ENCODE results near the gene NPHS1. TPM values are rescaled to one million over a fixed set of nuclear protein-coding genes. Genes with fewer than 3 reads are reported as not detected.

NPHS1 gene
- polyA plus RNA-seq, 3 donors = not detected

GRCh38 chr19:35805526-35806102, 46.7 kb downstream of the NPHS1 start:
- H3K36me3 ChIP-seq (replicated peaks in 1 of 2; ENCODE audit: control insufficient read depth in 1 of 2, insufficient read depth in 2 of 2, low read length in 2 of 2) = no peaks in the 10 kb centered on the region
- no peak for DNase-seq
- peaks cover 0 to 4% of the 10 kb centered on the region in 2 donors for H3K9me3 ChIP-seq (replicated peaks in 1 of 2; ENCODE audit: control insufficient read depth in 1 of 2, insufficient read depth in 1 of 2, low read length in 2 of 2)
- no peak overlapping the region for H3K4me3 ChIP-seq (replicated peaks in 1 of 3; ENCODE audit: low read depth in 2 of 3, low read length in 3 of 3)
- H3K4me3 Mint-ChIP-seq = no peak overlapping the region
- intact Hi-C loops (cut with micrococcal nuclease) = no loop called here
- WGBS (ENCODE audit: insufficient coverage) = 92% methylated on average over 4 of the region's 5 CpGs
- peaks cover 0 to 14% (median 3%) of the 10 kb centered on the region in 7 donors for H3K9me3 Mint-ChIP-seq
- peak overlapping the region in 1 of 7 donors; percentile 68 for H3K27ac Mint-ChIP-seq
- peaks cover 7 to 9% of the 10 kb centered on the region in 2 donors for H3K4me1 ChIP-seq (ENCODE audit: control insufficient read depth in 1 of 2, insufficient read depth in 2 of 2, low read length in 2 of 2)
- H3K27ac ChIP-seq (ENCODE audit: low read depth in 1 of 2, low read length in 2 of 2) = no peak overlapping the region
- H3K9ac ChIP-seq (ENCODE audit: insufficient read depth, low read length, poor library complexity, severe bottlenecking) = no peak overlapping the region
- TF ChIP-seq CTCF (IDR thresholded peaks at IDR 0.05) = no peak
- H4K20me1 ChIP-seq (ENCODE audit: insufficient read depth, low read length) = no peaks in the 10 kb centered on the region
- H3K36me3 Mint-ChIP-seq = no peaks in the 10 kb centered on the region
- peaks cover 14% of the 10 kb centered on the region for H3K4me1 Mint-ChIP-seq
- H3K27me3 Mint-ChIP-seq (ENCODE audit: low read depth in 3 of 3) = peaks cover 3 to 13% (median 7%) of the 10 kb centered on the region in 3 donors
- no peak overlapping the region for H2AFZ ChIP-seq (ENCODE audit: insufficient read depth, low read depth, low read length, poor library complexity, severe bottlenecking)
- no peaks in the 10 kb centered on the region for H3K27me3 ChIP-seq (ENCODE audit: control insufficient read depth in 2 of 2, insufficient read depth in 2 of 2, low read length in 2 of 2)
- H3K4me2 ChIP-seq (replicated peaks; ENCODE audit: extremely low read depth, low read length, poor library complexity, severe bottlenecking) = no peak overlapping the region
- no peaks in the 10 kb centered on the region for H3K79me2 ChIP-seq (ENCODE audit: insufficient read depth, low read length)

GRCh38 chr19:35801828-35802227, 50.5 kb downstream of the NPHS1 start:
- TF ChIP-seq CTCF (IDR thresholded peaks at IDR 0.05) = no peak
- H3K9ac ChIP-seq (ENCODE audit: insufficient read depth, low read length, poor library complexity, severe bottlenecking) = no peak overlapping the region
- Mint-ChIP-seq H3K4me3 (no peak overlapping the region), H3K9me3 (peaks cover 0 to 17% (median 3%) of the 10 kb centered on the region in 7 donors), H3K4me1 (peaks cover 18% of the 10 kb centered on the region), H3K36me3 (no peaks in the 10 kb centered on the region), H3K27ac (no peak overlapping the region), H3K27me3 (ENCODE audit: low read depth in 3 of 3) (peaks cover 18 to 33% (median 29%) of the 10 kb centered on the region in 3 donors)
- peaks cover 0 to 4% of the 10 kb centered on the region in 2 donors for H3K9me3 ChIP-seq (replicated peaks in 1 of 2; ENCODE audit: control insufficient read depth in 1 of 2, insufficient read depth in 1 of 2, low read length in 2 of 2)
- H3K27me3 ChIP-seq (ENCODE audit: control insufficient read depth in 2 of 2, insufficient read depth in 2 of 2, low read length in 2 of 2) = peaks cover 0 to 16% of the 10 kb centered on the region in 2 donors
- no peaks in the 10 kb centered on the region for H3K79me2 ChIP-seq (ENCODE audit: insufficient read depth, low read length)
- no peak overlapping the region for H3K4me3 ChIP-seq (replicated peaks in 1 of 3; ENCODE audit: low read depth in 2 of 3, low read length in 3 of 3)
- H3K4me1 ChIP-seq (ENCODE audit: control insufficient read depth in 1 of 2, insufficient read depth in 2 of 2, low read length in 2 of 2) = peaks cover 7 to 9% of the 10 kb centered on the region in 2 donors
- H3K4me2 ChIP-seq (replicated peaks; ENCODE audit: extremely low read depth, low read length, poor library complexity, severe bottlenecking) = no peak overlapping the region
- DNase-seq = no peak
- H4K20me1 ChIP-seq (ENCODE audit: insufficient read depth, low read length) = no peaks in the 10 kb centered on the region
- no peaks in the 10 kb centered on the region for H3K36me3 ChIP-seq (replicated peaks in 1 of 2; ENCODE audit: control insufficient read depth in 1 of 2, insufficient read depth in 2 of 2, low read length in 2 of 2)
- 100% methylated on average over 1 of the region's 3 CpGs for WGBS (ENCODE audit: insufficient coverage)
- intact Hi-C loops (cut with micrococcal nuclease) = no loop called here
- H2AFZ ChIP-seq (ENCODE audit: insufficient read depth, low read depth, low read length, poor library complexity, severe bottlenecking) = no peak overlapping the region
- no peak overlapping the region for H3K27ac ChIP-seq (ENCODE audit: low read depth in 1 of 2, low read length in 2 of 2)
